ENCODE results near the gene OR2V2.
A peak's percentile ranks its signal among the peaks of the same experiment; 100 is the strongest.
"Not testable (repeated sequence)": the region's sequence is repeated elsewhere in the genome, so short reads cannot be mapped to it uniquely, and the experiment has no call there.

Gene OR2V2

DNA sequence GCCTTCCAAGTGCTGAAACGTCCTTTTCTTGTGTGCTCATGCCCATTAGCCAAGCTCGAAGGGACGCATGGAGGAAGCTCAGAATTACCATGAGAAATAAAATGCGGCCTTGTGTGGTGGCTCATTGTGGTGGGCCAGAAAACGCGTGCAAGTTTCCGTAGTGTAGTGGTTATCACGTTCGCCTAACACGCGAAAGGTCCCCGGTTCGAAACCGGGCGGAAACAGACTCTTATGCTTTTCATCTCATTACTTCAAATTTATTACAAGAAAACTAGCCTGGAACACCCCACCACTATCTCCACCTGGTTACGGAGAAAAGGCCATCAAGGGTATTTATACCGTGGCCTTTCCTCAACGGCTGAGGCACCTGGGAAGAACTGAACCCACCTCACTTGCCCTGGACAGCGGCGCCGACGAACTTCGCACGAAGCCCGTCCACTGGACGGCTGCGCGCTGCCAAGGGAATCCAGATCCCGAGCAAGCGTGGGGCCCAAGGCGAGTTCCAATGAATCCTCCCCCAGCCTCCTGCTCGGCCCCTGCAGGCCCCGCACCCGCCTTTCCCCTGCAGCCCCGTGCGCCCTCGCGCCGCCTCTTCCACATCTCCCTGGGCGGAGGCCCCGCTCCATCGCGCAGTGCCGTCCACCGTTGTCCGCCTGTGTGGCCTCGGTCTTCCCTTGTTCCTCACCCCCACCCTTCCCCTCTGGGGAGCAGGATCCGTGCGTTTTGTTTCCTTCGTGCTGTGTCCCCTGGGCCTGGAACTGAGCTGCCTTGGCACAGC lies 22.3 kb downstream of the OR2V2 start:
- peak; percentile 47 for DNase-seq (ENCODE audit: low spot score)

DNA sequence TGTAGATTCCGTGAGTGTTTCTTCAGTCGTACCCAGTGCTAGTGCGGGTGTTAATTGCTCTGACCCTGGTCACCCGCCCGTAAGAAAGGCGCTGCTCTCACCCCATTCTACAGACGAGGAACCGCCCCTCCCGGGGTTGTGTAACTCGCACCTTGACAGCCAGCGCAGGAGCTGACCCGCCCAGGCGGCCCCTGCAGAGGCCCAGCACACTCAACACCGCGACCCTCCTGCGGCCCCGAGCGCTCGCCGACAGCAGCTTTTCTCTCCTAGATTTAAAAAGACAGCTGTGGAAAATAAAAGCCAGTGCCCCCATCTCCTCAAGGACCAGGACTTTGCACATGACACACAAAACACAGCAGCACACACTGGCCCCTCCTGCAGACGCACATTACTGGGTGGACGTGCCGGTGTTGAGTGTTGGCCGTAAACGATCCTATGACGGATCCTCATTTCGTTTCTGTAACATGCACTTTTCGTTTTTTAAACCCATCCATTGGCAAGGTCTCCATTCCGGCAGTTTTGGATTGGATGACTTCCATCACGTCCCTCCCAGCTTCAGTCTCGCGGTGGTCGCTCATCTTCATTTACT lies 22.9 kb downstream of the OR2V2 start:
- no peak for DNase-seq (ENCODE audit: low spot score)

DNA sequence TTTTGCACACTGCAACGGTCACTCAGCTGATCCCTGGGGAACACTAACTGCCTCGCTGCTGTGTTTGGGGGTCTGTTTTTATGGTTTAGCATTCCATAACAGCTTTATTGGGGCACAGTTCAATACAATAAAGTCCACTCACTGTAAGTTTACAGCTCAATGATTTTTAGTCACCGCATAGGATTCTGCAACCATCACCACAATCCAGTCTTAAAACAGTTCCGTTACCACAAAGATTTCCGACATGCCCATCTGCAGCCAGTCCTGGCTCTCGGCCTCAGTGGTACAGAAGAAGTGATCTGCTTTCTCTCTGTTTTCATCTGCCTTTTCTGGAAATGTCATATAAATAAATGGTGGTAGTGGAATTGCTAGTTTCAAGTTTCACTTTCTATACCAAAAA lies 23.6 kb downstream of the OR2V2 start:
- DNase-seq (ENCODE audit: low spot score) = no peak

DNA sequence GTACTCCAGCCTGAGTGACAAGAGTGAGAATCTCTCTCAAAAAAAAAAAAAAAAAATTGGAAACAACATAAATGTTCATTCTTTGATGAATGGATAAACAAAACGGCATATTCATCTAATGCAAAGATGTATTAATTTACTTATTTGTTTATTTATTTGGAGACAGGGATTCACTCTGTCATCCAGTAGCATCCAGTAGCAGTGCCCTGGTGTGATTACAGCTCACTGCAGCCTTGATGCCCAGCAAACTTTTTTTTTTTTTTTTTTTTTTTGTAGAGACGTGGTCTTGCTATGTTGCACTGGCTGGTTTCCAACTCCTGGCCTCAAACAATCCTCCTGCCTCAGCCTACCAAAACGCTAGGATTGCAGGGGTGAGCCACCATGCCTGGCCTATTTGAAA lies 24.4 kb downstream of the OR2V2 start:
- DNase-seq (ENCODE audit: low spot score) = no peak

DNA sequence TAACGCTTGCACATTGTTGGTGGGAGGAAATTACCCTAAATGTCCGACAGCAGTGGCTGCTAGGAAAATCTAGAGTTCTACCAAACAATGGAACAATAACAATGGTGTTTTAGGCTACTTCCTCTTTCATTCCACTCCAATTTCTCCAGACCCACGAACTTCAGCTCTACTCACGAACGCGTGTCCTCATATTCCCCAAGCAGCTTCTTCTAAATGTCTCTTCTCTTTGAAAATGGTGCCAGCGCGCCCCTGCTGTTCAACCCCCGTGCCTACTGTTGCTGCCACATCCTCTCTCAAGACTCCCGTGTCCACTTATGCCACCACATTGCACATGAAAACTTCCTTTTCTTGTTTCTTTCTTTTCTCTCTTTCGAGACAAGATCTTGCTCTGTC lies 25.6 kb downstream of the OR2V2 start:
- DNase-seq (ENCODE audit: low spot score) = no peak

DNA sequence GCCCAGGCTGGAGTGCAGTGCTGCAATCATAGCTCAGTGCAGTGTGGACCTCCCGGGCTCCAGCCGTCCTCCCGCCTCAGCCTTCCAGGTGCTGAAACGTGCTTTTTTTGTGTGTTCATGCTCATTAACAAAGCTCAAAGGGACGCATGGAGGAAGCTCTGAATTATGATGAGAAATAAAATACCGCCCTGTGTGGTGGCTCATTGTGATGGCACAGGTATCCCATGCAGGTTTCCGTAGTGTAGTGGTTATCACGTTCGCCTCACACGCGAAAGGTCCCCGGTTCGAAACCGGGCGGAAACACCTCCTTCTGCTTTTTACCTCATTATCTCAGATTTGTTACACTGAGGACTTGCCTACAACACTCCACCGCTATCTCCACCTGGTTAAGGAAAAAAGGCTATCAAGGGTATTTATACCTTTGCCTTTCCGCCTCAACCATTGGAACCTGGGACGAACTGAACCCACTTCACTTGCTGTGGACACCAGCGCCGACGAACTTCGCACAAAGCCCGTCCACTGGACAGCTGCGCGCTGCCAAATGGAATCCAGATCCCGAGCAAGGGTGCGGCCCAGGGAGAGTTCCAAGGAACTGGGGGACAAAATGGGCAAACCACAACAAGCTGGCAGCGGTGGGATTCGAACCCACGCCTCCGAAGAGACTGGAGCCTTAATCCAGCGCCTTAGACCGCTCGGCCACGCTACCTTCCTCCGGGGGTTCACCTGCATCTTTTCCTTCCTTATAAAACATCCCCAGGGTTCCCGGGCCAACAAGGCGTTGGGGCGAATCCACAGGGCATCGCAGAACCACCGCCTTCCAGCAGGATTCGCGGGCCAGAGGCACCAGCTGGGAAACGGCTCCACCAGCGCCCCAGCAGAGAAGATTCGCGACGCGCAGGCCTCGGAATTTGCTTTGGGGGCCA lies 26.3 kb downstream of the OR2V2 start:
- DNase-seq (ENCODE audit: low spot score) = peak; percentile 54

DNA sequence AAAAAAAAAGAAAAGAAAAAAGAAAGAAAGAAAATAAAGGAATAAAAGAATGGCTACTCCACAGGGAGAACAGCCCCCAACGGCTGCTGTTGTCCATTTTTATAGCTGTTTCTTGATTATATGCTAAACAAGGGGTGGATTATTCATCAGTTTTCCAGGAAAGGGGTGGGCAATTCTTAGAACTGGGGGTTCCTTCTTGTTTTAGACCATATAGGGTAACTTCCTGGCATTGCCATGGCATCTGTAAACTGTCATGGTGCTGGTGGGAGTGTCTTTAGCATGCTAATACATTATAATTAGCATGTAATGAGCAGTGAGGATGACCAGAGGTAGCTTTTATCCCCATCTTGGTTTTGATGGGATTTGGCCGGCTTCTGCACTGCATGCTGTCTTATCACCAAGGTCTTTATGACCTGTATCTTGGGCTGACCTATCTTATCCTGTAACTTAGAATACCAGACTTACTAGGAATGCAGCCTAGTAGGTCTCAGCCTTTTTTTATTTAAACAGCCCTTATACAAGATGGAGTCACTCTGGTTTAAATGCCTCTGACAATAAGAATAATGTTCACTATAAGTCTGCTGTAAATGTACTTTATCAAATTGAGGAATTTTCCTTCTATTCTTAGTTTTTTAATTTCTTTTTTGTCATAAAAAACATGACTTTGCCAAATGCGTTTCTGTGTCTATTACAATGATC lies 29.0 kb downstream of the OR2V2 start:
- DNase-seq (ENCODE audit: low spot score) = no peak

DNA sequence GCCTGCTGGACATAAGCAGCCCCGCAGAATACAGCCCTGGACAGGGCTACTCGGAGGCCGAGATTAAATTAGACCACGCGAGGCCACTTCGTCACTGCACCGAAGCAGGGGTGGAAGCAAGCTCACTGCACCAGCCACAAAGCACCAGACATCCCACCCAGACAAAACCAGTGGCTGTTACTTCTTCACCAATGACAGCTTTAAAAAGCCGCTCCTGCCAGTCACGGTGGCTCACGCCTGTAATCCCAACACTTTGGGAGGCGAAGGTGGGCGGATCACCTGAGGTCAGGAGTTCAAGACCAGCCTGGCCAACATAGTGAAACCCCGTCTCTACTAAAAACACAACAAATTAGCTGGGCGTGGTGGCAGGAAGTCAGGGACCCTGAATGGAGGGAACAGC lies 30.2 kb downstream of the OR2V2 start:
- DNase-seq (ENCODE audit: low spot score) = not testable (repeated sequence)

DNA sequence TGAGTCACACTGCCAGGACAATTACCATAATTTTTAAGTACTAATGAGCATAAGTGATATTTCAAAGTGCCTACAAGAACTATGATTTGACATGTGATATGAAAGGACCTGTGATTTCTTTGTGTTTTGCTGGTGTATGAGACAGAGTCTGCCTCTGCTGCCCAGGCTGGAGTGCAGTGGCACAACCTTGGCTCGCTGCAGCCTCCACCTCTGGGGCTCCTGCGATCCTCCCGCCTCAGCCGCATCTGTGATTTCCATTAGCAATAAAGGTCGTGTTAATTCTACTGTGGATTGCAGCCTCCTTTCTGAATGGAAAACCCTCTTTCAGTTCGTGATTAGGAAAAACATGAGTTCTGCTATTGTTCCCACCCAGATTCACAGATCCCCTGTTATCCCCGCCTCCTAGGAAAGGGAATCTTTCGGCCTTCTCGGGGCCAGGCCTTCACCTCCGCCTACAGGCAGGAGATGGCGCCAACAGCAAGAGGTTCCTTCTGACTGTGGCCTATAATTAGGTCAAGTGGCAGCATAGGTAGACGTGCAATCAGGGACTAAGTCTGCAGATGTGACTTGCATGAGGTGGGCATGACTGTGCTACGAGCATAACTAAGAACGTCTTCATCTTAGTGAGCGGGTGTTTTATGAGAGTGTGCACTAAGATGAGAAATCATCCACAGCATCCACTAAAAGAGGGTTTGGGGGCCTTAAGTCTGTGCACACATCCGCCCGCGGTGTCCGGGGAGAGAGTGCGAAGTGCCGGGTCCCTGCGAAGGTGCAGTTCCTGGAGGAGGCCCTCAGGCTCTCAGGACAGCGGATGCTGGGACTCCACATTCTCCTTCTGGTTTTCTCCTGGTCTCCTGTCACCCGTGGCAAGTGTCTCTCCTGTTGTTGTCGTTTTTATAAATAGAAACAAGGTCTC lies 34.5 kb downstream of the OR2V2 start:
- peak; percentile 61 for DNase-seq (ENCODE audit: low spot score)

DNA sequence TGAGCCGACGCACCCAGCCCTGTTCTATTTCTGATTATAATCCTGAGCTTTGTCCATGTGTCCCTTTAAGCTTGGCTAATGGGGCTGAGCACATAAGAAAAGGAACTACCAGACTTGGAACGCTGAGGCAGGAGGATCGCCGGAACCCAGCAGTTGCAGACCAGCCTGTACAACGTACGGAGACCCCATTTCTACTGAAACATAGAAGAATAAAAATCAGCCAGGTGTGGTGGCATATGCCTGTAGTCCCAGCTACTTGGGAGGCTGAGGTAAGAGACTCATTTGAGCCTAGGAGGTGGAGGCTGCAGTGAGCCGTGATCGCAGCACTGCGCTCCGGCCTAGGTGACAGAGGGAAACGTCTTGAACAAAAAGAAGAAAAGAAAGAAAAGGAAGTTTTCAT lies 35.3 kb downstream of the OR2V2 start:
- no peak for DNase-seq (ENCODE audit: low spot score)

DNA sequence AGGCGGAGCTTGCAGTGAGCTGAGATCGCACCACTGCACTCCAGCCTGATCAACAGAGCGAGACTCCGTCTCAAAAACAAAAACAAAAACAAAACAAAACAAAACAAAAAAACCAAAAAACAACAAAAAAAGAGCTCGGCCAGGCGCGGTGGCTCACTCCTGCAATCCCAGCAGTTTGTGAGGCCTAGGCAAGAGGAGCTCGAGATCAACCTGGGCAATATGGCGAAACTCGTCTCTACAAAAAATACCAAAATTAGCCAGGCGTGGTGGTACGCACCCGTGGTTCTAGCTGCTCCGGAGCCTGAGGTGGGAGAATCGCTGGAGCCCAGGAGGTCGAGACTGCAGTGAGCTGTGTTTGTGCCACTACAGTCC lies 37.4 kb downstream of the OR2V2 start:
- DNase-seq (ENCODE audit: low spot score) = no peak

DNA sequence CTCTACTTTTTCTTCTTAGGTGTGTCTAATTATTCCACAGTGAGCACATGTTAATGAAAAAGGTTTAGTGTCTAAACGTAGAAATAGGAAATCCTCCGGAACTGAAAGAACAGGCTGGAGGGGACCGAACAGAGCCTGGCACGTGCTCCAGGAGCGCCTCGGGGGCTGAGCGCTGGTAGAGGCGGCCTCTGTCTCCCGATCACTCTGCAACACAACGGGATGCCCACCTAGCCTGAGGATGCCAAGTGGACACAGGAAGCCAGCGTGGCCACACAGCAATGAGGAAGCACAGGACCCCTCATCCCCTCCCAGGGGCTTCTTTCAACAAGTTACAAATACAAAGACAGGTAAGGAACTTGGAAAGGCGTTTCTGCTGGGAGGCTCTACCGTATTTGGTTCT lies 38.2 kb downstream of the OR2V2 start:
- no peak for DNase-seq (ENCODE audit: low spot score)

DNA sequence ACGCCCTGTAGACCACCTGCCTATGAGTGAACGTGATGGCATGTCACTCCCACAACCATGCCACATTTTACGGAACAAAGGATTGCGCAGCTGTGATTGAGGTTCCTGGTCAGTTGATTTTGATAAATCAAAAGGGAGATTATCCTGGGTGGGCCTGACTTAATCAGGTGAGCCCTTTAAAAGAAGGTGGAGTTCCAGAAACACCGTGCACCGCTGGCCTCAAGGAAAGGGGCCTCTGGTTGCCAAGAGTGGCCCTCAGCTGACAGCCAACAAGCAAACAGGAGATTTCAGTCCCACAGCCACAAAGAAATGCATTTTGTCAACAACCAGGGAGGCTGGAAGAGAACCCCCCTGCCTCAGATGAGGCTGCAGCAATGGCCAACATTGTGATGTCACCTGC lies 38.6 kb downstream of the OR2V2 start:
- DNase-seq (ENCODE audit: low spot score) = no peak

DNA sequence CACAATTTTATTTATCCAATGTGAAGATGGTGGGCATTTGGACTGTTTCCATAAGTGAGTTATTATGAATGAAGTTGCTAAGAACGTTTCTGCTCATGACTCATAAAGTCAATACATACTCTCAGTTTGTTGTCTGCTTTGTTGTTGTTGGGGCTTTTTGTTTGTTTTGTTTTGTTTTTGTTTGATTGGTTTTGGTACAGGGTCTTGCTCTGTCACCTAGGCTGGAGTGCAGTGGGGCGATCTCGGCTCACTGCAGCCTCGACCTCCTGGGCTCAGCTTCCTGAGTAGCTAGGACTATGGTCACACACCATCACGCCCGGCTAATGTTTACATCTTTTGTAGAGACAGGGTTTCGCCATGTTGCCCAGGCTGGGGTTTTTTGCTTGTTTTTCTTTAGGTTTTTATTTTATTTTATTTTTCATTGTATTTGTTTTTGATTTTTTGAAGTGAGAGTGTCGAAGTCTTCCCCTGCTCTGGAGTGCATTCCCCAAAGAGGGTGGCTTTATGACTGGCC lies 39.7 kb downstream of the OR2V2 start:
- no peak for DNase-seq (ENCODE audit: low spot score)

DNA sequence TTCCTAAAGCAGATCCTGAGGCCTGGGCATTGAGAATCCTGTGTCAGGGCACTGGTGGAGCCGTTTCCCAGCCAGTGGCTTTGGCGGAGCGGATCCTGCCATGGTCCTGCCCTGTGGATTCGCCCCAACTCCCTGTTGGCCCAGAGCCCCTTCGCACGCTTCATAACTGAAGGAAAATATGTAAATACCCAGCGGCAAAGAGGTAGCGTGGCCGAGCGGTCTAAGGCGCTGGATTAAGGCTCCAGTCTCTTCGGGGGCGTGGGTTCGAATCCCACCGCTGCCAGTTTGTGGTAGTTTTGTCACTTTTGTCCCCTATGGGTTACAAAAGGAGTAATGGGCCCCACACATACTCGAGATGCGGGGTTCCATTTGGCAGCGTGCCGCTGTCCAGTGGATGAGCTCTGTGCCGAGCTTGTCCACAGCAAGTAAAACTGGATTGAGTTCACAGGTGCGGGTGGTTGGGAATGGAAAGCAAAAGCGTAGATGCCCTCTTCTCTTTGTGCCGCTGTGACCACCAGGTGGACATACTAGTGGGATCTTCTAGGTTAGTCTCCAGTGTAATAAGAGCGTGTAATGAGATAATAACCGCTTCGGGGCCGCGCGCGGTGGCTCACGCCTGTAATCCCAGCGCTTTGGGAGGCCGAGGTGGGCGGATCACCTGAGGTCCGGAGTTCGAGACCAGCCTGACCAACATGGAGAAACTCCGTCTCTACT lies 40.3 kb downstream of the OR2V2 start:
- DNase-seq (ENCODE audit: low spot score) = peak; percentile 75

DNA sequence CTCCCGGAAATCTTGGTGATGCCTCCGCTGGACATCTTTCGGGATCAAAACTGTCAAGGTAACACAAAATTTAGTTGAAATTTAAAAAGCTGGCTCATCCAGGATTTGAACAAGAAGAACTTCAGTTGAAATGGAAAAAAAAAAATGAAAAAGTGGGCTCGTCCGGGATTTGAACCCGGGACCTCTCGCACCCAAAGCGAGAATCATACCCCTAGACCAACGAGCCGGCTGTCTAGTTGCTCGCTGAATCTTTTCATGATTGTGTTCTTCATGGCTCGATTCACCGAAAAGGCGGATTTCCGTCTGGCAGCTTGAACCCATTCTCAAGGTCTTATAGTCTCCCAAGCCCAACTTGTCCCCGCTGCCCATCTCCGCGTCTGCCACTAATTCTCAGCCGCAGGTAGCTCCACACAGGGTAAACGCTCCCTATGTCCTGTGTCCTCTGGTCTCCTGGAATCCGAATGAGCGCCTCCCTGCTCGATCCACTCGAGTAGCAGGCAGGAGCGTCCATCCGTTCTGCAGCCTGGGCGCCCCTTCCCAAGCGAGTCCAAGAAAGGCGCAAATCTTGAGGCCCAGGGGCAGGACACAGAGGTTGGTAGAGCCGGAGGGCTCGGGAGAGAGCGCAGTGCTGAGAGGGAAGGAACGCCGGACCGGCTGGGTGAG lies 41.4 kb downstream of the OR2V2 start:
- DNase-seq (ENCODE audit: low spot score) = no peak

DNA sequence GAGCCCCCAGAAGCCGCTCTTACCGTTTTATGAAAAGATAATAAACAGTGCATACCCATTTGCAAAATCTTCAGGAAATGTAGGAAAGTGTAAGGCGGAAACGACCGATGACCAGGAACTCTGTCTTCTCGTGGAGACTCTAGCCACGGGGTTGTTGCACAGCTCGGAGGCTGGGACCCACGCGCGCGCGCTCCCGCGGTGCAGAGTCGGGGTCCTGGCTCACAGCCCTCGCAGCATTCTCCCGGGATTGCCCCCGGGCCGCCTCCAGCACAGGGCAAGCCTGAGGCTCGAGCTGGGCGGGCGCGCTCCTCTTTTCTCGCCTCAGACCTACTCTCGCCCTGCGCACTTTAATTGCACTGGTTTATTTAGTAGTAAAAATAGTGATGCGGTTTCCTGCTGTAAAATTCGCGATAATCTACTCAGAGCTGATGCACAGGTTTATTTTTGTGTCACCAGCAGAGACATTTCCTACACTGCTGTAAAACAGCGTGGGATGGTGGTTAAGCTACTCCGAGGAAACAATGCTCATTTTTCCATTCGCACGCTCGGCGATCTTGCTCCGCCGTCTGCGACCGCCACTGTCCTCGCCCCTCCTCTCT lies 42.1 kb downstream of the OR2V2 start:
- DNase-seq (ENCODE audit: low spot score) = no peak

DNA sequence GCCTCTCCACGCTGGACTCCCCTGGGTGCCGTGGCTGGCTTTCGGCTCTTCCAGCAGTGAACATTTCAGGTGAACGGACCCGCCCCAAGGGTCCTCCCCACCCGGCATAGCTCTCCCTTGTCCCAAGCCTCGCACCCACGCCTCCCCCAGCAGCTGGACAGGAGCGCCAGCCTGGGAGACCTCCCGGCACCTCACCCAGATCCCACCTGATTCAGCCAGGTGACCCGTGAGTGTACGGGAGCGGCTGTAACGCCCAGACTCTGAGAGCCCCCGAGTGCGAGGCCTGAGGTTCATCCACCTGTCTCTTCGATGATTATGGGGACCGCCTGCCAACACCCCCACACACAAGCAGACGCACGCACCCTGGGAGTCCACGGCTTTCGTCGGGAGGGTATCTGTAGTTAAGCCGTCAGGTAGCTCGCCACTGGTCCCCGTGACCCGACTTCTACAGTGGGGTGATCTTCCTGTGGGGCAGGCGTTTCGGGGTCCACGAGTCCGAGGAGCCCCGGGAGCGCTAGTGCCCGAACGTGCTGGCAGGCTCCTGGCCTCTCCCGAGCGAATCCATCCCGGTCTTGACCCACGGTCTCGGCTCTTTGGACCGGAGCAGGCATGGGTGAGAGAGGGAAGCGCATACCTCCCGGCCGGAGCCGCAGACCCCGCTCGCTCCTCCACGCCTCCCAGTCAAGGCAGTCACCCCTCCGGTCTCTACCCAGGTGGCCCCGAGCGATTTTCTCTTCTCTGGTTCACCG lies 42.8 kb downstream of the OR2V2 start:
- DNase-seq (ENCODE audit: low spot score) = no peak
